Measurements from ENCODE around the gene CACNA2D2. TPM values are rescaled to one million over a fixed set of nuclear protein-coding genes. Genes with fewer than 3 reads are reported as not detected.

CACNA2D2 gene
- total RNA-seq, 1 experiment from 2014 or later: not detected

GRCh38 chr3:50342813-50343633, 160.4 kb downstream of the CACNA2D2 start:
- Histone ChIP-seq H3K9me3 (replicated peaks) (no peaks in the 10 kb centered on the region), H3K4me1 (replicated peaks) (peaks cover 12% of the 10 kb centered on the region), H3K27me3 (replicated peaks) (no peaks in the 10 kb centered on the region), H3K4me3 (no peak overlapping the region), H3K36me3 (0 out of 2 replicates have a peak, but pooled peaks cover 5% of the 10 kb centered on the region), H3K27ac (no peak overlapping the region)
- no peak for DNase-seq (ENCODE audit: low read depth in 1 of 2, low spot score in 2 of 2)

DNA sequence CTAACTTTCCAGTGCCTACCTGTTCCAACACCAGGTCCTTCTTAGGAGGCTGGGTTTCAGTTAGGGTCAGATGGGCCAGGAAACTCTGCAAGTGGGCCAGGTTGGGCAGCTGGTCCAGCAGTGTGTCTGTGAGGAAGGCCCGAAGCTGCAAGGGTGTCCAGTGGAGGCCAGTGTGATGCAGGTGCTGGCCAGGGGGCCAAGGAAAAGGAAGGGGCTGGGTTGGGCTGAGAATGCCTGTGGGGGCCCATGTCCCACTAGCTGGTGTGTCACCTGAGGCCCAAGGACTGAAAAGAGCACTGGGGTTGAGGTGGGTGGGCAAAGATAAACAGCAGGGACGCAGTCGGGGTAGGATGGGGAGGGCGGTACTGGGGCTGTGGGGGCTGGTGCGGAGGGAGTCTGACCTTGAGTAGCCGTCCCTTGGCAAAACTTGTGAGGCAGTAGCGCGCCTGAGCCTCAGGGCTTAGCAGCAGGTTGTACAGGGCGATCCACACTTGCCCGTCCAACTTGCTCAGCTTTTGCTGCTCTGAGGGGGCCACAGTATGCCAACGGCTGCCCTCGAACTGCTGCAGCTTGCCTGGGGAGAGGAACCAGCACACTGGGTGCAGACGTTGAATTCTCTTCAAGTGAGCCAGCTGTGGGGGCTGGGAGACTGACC, 161.3 kb downstream of the CACNA2D2 start:
- Histone ChIP-seq H3K4me1 (replicated peaks) (peaks cover 17% of the 10 kb centered on the region), H3K27me3 (replicated peaks) (no peaks in the 10 kb centered on the region), H3K4me3 (no peak overlapping the region), H3K27ac (no peak overlapping the region), H3K36me3 (peaks cover under 1% of the 10 kb centered on the region), H3K9me3 (replicated peaks) (no peaks in the 10 kb centered on the region)
- DNase-seq (ENCODE audit: low read depth in 1 of 2, low spot score in 2 of 2): no peak

- no peaks in the 10 kb centered on the region for H3K27me3 ChIP-seq (replicated peaks)
Observed at GRCh38 chr3:50341537-50341936, 161.9 kb downstream of the CACNA2D2 start.

GRCh38 chr3:50340448-50341329, 162.7 kb downstream of the CACNA2D2 start, which contains the start of gene RASSF1:
TSS of gene RASSF1 (minus strand) at chr3:50340836. CDS start at chr3:50340805, 31 bp downstream.
- no peak within 1 kb of the TSS for H3K27ac ChIP-seq
- no peak for DNase-seq (ENCODE audit: low read depth in 1 of 2, low spot score in 2 of 2)

More at GRCh38 chr3:50341537-50341936, 161.9 kb downstream of the CACNA2D2 start:
- Histone ChIP-seq H3K4me3 (no peak overlapping the region), H3K36me3 (peaks cover 6% of the 10 kb centered on the region), H3K4me1 (replicated peaks) (peaks cover 17% of the 10 kb centered on the region), H3K27ac (no peak overlapping the region), H3K9me3 (replicated peaks) (no peaks in the 10 kb centered on the region)
- DNase-seq (ENCODE audit: low read depth in 1 of 2, low spot score in 2 of 2): no peak

DNA sequence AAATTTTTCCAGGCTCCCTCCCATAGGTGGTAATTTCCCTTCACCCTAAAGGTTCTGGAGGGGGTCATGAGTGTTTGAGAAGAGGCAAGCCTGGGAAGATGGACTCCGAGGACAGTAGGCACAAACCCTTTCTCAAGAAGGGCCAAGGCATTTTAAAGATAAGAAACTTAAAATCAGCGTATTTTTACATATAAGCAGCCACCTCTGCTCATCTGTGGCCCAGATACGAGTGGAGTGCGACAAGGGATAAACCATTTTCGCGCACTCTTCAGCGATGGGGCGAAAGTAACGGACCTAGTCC, 163.3 kb downstream of the CACNA2D2 start:
- Histone ChIP-seq H3K27ac (no peak overlapping the region), H3K27me3 (replicated peaks) (no peaks in the 10 kb centered on the region), H3K4me3 (no peak overlapping the region), H3K4me1 (replicated peaks) (peaks cover 19% of the 10 kb centered on the region), H3K9me3 (replicated peaks) (no peaks in the 10 kb centered on the region), H3K36me3 (peaks cover 19% of the 10 kb centered on the region)
- no peak for DNase-seq (ENCODE audit: low read depth in 1 of 2, low spot score in 2 of 2)

More at GRCh38 chr3:50340448-50341329, 162.7 kb downstream of the CACNA2D2 start, which contains the start of gene RASSF1:
- no peak within 1 kb of the TSS for H3K4me3 ChIP-seq
- peaks cover 15% of the 10 kb centered on the region for H3K36me3 ChIP-seq
- H3K9me3 ChIP-seq (replicated peaks): no peaks in the 10 kb centered on the region
- peaks cover 19% of the 10 kb centered on the region for H3K4me1 ChIP-seq (replicated peaks)
- no peaks in the 10 kb centered on the region for H3K27me3 ChIP-seq (replicated peaks)

DNA sequence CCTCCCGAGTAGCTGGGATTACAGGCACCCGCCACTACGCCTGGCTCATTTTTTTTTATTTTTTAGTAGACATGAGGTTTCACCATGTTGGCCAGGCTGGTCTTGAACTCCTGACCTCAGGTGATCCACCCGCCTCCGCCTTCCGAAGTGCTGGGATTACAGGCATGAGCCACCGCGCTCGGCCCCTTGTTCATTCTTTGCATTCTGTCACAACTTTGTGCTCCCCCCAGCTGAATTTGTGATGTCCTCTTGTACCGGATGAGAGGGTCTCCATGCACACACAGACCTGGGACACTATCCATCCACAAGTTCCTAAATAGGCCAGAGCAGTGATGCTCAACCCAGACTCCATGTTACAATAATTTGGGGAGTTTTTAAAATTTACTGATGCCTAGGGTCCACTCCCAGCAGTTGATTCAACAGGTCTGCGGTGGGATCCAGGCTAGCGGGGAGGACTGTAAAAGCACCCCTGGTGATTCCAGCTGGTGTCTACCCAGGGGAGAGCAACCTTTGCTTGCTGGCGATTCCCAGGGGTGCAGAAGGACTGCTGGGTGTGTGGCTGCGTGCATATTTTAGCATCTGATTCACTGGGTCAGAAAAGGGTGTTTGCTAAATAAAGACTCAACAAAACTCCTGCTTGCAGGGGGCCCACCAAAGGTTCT, 163.8 kb downstream of the CACNA2D2 start:
- H3K9me3 ChIP-seq (replicated peaks): no peaks in the 10 kb centered on the region
- peaks cover 20% of the 10 kb centered on the region for H3K36me3 ChIP-seq
- peaks cover 20% of the 10 kb centered on the region for H3K4me1 ChIP-seq (replicated peaks)
- no peak overlapping the region for H3K27ac ChIP-seq
- no peaks in the 10 kb centered on the region for H3K27me3 ChIP-seq (replicated peaks)
- H3K4me3 ChIP-seq: no peak overlapping the region
- DNase-seq (ENCODE audit: low read depth in 1 of 2, low spot score in 2 of 2): no peak

- H3K27ac ChIP-seq: no peak overlapping the region
- no peaks in the 10 kb centered on the region for H3K9me3 ChIP-seq (replicated peaks)
- no peak for DNase-seq (ENCODE audit: low read depth in 1 of 2, low spot score in 2 of 2)
- H3K4me3 ChIP-seq: no peak overlapping the region
- H3K36me3 ChIP-seq: peaks cover 26% of the 10 kb centered on the region
- H3K27me3 ChIP-seq (replicated peaks): no peaks in the 10 kb centered on the region
- H3K4me1 ChIP-seq (replicated peaks): peaks cover 20% of the 10 kb centered on the region
Observed at GRCh38 chr3:50338965-50339364, 164.5 kb downstream of the CACNA2D2 start.

- peak; percentile 93 to 99 for DNase-seq (ENCODE audit: low read depth in 1 of 2, low spot score in 2 of 2)
- Histone ChIP-seq H3K4me3 (peak overlapping the region; percentile 68), H3K36me3 (peaks cover 40% of the 10 kb centered on the region), H3K27me3 (replicated peaks) (no peaks in the 10 kb centered on the region), H3K27ac (peak overlapping the region; percentile 78), H3K4me1 (replicated peaks) (peaks cover 20% of the 10 kb centered on the region), H3K9me3 (replicated peaks) (no peaks in the 10 kb centered on the region)
Observed at GRCh38 chr3:50337175-50337861, 166.1 kb downstream of the CACNA2D2 start.

DNA sequence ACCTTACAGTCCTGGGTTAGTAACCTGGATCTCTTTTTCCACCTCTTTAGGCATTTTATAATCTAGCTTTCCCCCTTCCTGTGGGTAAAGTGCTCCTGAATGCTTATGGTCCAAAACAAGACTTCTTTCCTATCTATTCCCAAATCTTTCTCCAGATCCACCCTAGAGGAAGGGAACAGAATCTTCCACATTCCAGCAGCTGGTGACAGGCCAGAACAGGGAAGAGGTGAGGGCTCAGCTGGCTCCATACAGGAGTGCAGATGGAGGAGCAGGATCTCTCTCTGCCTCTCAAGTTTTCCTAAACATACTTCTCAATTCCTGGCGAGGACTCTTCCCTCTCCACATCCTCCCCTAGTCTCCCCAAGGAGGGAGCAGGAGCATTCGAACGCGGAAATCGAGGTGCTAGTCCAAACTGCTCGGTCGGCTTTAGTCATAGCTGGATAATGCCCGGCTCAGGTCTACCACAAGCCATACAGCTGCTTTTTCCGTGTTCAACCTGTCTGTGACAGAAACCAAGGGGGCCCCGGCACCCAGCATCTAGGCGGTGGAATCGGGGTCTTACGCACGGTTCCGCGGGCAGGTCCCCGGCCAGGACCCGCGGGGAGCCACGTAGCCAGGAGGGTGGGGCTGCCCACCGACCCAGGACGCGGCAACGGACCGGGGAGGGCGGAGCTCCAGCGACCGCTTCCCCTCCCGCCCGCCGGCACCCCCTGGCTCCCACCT, 166.8 kb downstream of the CACNA2D2 start:
- Histone ChIP-seq H3K36me3 (peaks cover 47% of the 10 kb centered on the region), H3K4me3 (peak overlapping the region; percentile 68), H3K4me1 (replicated peaks) (peaks cover 20% of the 10 kb centered on the region), H3K9me3 (replicated peaks) (no peaks in the 10 kb centered on the region), H3K27ac (peak overlapping the region; percentile 78), H3K27me3 (replicated peaks) (no peaks in the 10 kb centered on the region)
- DNase-seq (ENCODE audit: low read depth in 1 of 2, low spot score in 2 of 2): no peak

- Histone ChIP-seq H3K4me1 (replicated peaks) (peaks cover 20% of the 10 kb centered on the region), H3K27me3 (replicated peaks) (no peaks in the 10 kb centered on the region), H3K36me3 (peaks cover 68% of the 10 kb centered on the region), H3K9me3 (replicated peaks) (no peaks in the 10 kb centered on the region), H3K27ac (no peak overlapping the region), H3K4me3 (no peak overlapping the region)
- DNase-seq (ENCODE audit: low read depth in 1 of 2, low spot score in 2 of 2): no peak
Observed at GRCh38 chr3:50334339-50335075, 168.9 kb downstream of the CACNA2D2 start.

GRCh38 chr3:50333744-50334328, 169.6 kb downstream of the CACNA2D2 start:
- no peak overlapping the region for H3K4me3 ChIP-seq
- no peaks in the 10 kb centered on the region for H3K27me3 ChIP-seq (replicated peaks)
- peaks cover 20% of the 10 kb centered on the region for H3K4me1 ChIP-seq (replicated peaks)
- no peak overlapping the region for H3K27ac ChIP-seq
- no peak for DNase-seq (ENCODE audit: low read depth in 1 of 2, low spot score in 2 of 2)
- H3K9me3 ChIP-seq (replicated peaks): no peaks in the 10 kb centered on the region
- peaks cover 75% of the 10 kb centered on the region for H3K36me3 ChIP-seq

Measured in SJSA1 (cell line).